Neural cell (in vitro differentiated cells): ENCODE data around the gene FOSL1. TPM values are rescaled to one million over a fixed set of nuclear protein-coding genes. Genes with fewer than 3 reads are reported as not detected.

ENCODE experiments used
- H2AFZ ChIP-seq: fragments of 200-600, 300-800 bp; sonication (generic), shearing (Covaris generic); 2 replicates; pipeline ENCODE4 v1.6.0; 2014; ENCODE audit warnings: low read depth, mild to moderate bottlenecking, antibody characterized with exemption, low read length, moderate library complexity
- H3F3A ChIP-seq: fragments of 200-600 bp; shearing (Covaris generic); 2 replicates; pipeline ENCODE4 v1.6.1; 2016; ENCODE audit warnings: mild to moderate bottlenecking, moderate library complexity, mixed read lengths, antibody characterized with exemption, low read length; ENCODE audit not compliant: insufficient read depth, poor library complexity, severe bottlenecking
- H3K27ac ChIP-seq: fragments of 200-600, 300-800 bp; sonication (generic), shearing (Covaris generic); 2 replicates; pipeline ENCODE4 v1.5.1; 2014; ENCODE audit warnings: mild to moderate bottlenecking, low read length, moderate library complexity
- H3K27me3 ChIP-seq: fragments of 300-800, 200-600 bp; sonication (generic), shearing (Covaris generic); 2 replicates; pipeline ENCODE4 v1.6.0; 2014; ENCODE audit warnings: mild to moderate bottlenecking, low read depth, low read length, moderate library complexity; ENCODE audit not compliant: insufficient read depth
- H3K36me3 ChIP-seq: fragments of 300-800, 200-600 bp; sonication (generic), shearing (Covaris generic); 2 replicates; pipeline ENCODE4 v1.5.1; 2014; ENCODE audit warnings: mild to moderate bottlenecking, antibody characterized with exemption, low read length, moderate library complexity; ENCODE audit not compliant: insufficient read depth
- H3K4me2 ChIP-seq: fragments of 300-800, 200-600 bp; sonication (generic), shearing (Covaris generic); 2 replicates; pipeline ENCODE4 v1.6.0; 2014; ENCODE audit warnings: mild to moderate bottlenecking, low read length
- H3K4me3 ChIP-seq: fragments of 300-800, 200-600 bp; sonication (generic), shearing (Covaris generic); 2 replicates; pipeline ENCODE4 v1.5.1; 2014; ENCODE audit warnings: mild to moderate bottlenecking, low read length, moderate library complexity
- H3K79me2 ChIP-seq: fragments of 200-600 bp; shearing (Covaris generic); replicated peaks from 2 replicates; pipeline ENCODE4 v1.6.0; 2014; ENCODE audit warnings: mild to moderate bottlenecking, low read length, moderate library complexity; ENCODE audit not compliant: insufficient read depth
- H3K9ac ChIP-seq: fragments of 300-800, 200-600 bp; sonication (generic), shearing (Covaris generic); 2 replicates; pipeline ENCODE4 v1.6.1; 2016; ENCODE audit warnings: mild to moderate bottlenecking, low read length, mixed read lengths
- H3K9me2 ChIP-seq: fragments of 200-600 bp; shearing (Covaris generic); 2 replicates; pipeline ENCODE4 v1.6.1; 2016; ENCODE audit warnings: mild to moderate bottlenecking, low read length, mixed read lengths; ENCODE audit not compliant: insufficient read depth
- H3K9me3 ChIP-seq: fragments of 200-600, 300-800 bp; sonication (generic), shearing (Covaris generic); 2 replicates; pipeline ENCODE4 v1.6.1; 2016; ENCODE audit warnings: mild to moderate bottlenecking, mixed run types, low read length, moderate library complexity, mixed read lengths
- H4K20me1 ChIP-seq: fragments of 200-600 bp; shearing (Covaris generic); 2 replicates; pipeline ENCODE4 v1.6.1; 2016; ENCODE audit warnings: mild to moderate bottlenecking, mixed run types; ENCODE audit not compliant: insufficient read depth
- CTCF ChIP-seq: fragments of 450-650 bp; IDR thresholded peaks from 2 replicates; pipeline ENCODE4 v1.5.1; 2014; ENCODE audit warnings: antibody characterized with exemption, mild to moderate bottlenecking, moderate library complexity; ENCODE audit not compliant: poor library complexity, severe bottlenecking
- EP300 ChIP-seq: fragments of 450-650 bp; conservative IDR thresholded peaks from 2 replicates; pipeline ENCODE4 v1.6.1; 2014; ENCODE audit warnings: antibody characterized with exemption, mild to moderate bottlenecking, moderate library complexity; ENCODE audit not compliant: poor library complexity, severe bottlenecking
- EZH2 ChIP-seq: fragments of 200-600, 300-800 bp; shearing (Covaris generic), sonication (generic); IDR thresholded peaks from 2 replicates; pipeline ENCODE4 v1.6.1; 2014; ENCODE audit warnings: antibody characterized with exemption, low read length, borderline replicate concordance, mild to moderate bottlenecking; ENCODE audit not compliant: insufficient read depth, poor library complexity, severe bottlenecking
- MXI1 ChIP-seq: fragments of 450-650 bp; conservative IDR thresholded peaks from 2 replicates; pipeline ENCODE4 v1.6.1; 2014; ENCODE audit warnings: antibody characterized with exemption, mild to moderate bottlenecking; ENCODE audit not compliant: poor library complexity, severe bottlenecking
- POLR2AphosphoS5 ChIP-seq: IDR thresholded peaks from 2 replicates; pipeline ENCODE4 v1.6.1; 2012
- RAD21 ChIP-seq: fragments of 450-650 bp; conservative IDR thresholded peaks from 2 replicates; pipeline ENCODE4 v1.6.1; 2014; ENCODE audit warnings: antibody characterized with exemption, mild to moderate bottlenecking, moderate library complexity
- SMC3 ChIP-seq: fragments of 450-650 bp; conservative IDR thresholded peaks from 2 replicates; pipeline ENCODE4 v1.6.1; 2014; ENCODE audit warnings: antibody characterized with exemption, mild to moderate bottlenecking, moderate library complexity; ENCODE audit not compliant: poor library complexity
- TAF1 ChIP-seq: IDR thresholded peaks from 2 replicates; pipeline ENCODE4 v1.6.1; 2012; ENCODE audit warnings: low read depth
- polyA plus RNA-seq: library from polyadenylated mRNA; depleted of rRNA; stranded (reverse); fragments of >200 nt; gene quantifications from 2 replicates; pipeline ENCODE4 v1.2.3, GENCODE V29; 2014
- TF ChIP-seq, protein P1 (sequence below): IDR thresholded peaks from 2 replicates; pipeline ENCODE4 v1.6.1; 2012; ENCODE audit warnings: borderline replicate concordance

Gene FOSL1
- polyA plus RNA-seq, 1 donor from 2014 or later, result not detected

DNA sequence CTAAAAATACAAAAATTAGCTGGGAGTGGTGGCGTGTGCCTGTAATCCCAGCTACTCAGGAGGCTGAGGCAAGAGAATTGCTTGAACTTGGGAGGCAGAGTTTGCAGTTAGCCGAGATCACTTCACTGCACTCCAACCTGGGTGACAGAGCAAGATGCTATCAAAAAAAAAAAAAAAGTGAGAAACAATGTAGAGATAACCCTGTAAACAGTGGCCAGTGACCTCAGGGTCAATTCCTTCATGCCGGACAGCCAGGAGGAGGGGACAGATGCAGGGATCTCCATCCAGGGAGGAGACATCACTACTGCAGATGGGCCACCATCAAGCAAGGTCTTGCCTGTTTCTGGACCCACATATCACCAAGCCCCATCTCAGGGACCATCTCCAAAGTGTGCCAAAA is 52.4 kb downstream of the FOSL1 start:
- TF ChIP-seq EP300 (no peak), TAF1 (no peak), MXI1 (no peak), POLR2AphosphoS5 (no peak), EZH2 (no peak), CTCF (no peak), RAD21 (no peak), SMC3 (no peak)
- no peak overlapping the region for H3K4me3 ChIP-seq
- no peak overlapping the region for H3K4me2 ChIP-seq
- no peaks in the 10 kb centered on the region for H3F3A ChIP-seq
- H3K36me3 ChIP-seq, result no peaks in the 10 kb centered on the region
- no peak overlapping the region for H3K9ac ChIP-seq
- H3K79me2 ChIP-seq, result no peaks in the 10 kb centered on the region
- H3K9me3 ChIP-seq, result no peaks in the 10 kb centered on the region
- H3K9me2 ChIP-seq, result no peaks in the 10 kb centered on the region
- H2AFZ ChIP-seq, result no peak overlapping the region
- no peak overlapping the region for H3K27ac ChIP-seq
- H3K27me3 ChIP-seq, result no peaks in the 10 kb centered on the region
- peaks cover 1% of the 10 kb centered on the region for H4K20me1 ChIP-seq

GRCh38 chr11:65844231-65844872 is 55.8 kb downstream of the FOSL1 start:
- H3K4me3 ChIP-seq, result no peak overlapping the region

More at GRCh38 chr11:65844231-65844872, 55.8 kb downstream of the FOSL1 start:
- H3K27ac ChIP-seq, result no peak overlapping the region
- H3K27me3 ChIP-seq, result no peaks in the 10 kb centered on the region
- no peaks in the 10 kb centered on the region for H4K20me1 ChIP-seq
- no peaks in the 10 kb centered on the region for H3F3A ChIP-seq
- TF ChIP-seq SMC3 (no peak), MXI1 (no peak), EP300 (no peak), RAD21 (no peak), POLR2AphosphoS5 (no peak), TAF1 (no peak), EZH2 (no peak), CTCF (no peak)
- TF ChIP-seq, protein P1, sequence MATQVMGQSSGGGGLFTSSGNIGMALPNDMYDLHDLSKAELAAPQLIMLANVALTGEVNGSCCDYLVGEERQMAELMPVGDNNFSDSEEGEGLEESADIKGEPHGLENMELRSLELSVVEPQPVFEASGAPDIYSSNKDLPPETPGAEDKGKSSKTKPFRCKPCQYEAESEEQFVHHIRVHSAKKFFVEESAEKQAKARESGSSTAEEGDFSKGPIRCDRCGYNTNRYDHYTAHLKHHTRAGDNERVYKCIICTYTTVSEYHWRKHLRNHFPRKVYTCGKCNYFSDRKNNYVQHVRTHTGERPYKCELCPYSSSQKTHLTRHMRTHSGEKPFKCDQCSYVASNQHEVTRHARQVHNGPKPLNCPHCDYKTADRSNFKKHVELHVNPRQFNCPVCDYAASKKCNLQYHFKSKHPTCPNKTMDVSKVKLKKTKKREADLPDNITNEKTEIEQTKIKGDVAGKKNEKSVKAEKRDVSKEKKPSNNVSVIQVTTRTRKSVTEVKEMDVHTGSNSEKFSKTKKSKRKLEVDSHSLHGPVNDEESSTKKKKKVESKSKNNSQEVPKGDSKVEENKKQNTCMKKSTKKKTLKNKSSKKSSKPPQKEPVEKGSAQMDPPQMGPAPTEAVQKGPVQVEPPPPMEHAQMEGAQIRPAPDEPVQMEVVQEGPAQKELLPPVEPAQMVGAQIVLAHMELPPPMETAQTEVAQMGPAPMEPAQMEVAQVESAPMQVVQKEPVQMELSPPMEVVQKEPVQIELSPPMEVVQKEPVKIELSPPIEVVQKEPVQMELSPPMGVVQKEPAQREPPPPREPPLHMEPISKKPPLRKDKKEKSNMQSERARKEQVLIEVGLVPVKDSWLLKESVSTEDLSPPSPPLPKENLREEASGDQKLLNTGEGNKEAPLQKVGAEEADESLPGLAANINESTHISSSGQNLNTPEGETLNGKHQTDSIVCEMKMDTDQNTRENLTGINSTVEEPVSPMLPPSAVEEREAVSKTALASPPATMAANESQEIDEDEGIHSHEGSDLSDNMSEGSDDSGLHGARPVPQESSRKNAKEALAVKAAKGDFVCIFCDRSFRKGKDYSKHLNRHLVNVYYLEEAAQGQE, result no peak
- H3K9me2 ChIP-seq, result no peaks in the 10 kb centered on the region
- H3K4me2 ChIP-seq, result no peak overlapping the region
- no peak overlapping the region for H2AFZ ChIP-seq
- no peaks in the 10 kb centered on the region for H3K79me2 ChIP-seq
- H3K36me3 ChIP-seq, result no peaks in the 10 kb centered on the region
- no peak overlapping the region for H3K9ac ChIP-seq
- no peaks in the 10 kb centered on the region for H3K9me3 ChIP-seq
